Testis (tissue), 2 donors: ENCODE measurements around the gene KCNK7.

ENCODE experiments used
- POLR2A ChIP-seq: fragments of 450-650 bp; IDR thresholded peaks from one replicate; pipeline ENCODE4 v1.6.1; 2017; ENCODE audit warnings: antibody characterized with exemption, mild to moderate bottlenecking, moderate library complexity
- TF ChIP-seq, protein P1 (sequence below), 3 experiments: fragments of 450-650 bp in 2 of 3; fragments of 200-600 bp in 1 of 3; sonication (generic) in 1 of 3; IDR thresholded peaks; one replicate each; pipeline ENCODE4 v1.5.1; 2016 to 2019; ENCODE audit warnings: antibody characterized with exemption in 3 of 3, mild to moderate bottlenecking in 2 of 3, moderate library complexity in 1 of 3

DNA sequence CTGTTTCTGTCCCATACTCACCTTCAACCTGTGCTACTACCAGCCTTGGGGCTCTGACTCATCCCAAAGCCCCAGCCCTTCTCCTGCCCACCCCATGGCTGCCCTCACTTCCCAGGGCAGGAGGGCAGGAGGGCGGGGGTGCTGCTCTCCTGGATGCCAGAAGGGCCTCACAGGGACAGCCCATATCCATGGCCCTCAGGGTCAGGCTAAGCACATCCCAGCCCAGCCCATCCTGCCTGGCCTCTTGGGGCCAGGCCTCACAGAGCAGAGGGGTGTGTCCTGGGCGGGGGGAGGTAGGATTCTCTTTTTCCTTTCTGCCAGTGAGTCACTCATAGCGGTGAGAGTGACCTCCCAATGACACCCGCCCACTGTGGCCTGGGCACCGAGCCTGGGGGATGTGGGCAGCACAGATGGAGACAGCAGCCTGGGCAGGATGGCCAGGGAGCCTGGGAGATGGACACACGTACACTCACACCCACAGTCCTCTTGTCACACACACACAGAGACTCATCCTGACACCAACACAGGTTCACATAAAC is 39.8 kb downstream of the KCNK7 start:
- TF ChIP-seq, protein P1, sequence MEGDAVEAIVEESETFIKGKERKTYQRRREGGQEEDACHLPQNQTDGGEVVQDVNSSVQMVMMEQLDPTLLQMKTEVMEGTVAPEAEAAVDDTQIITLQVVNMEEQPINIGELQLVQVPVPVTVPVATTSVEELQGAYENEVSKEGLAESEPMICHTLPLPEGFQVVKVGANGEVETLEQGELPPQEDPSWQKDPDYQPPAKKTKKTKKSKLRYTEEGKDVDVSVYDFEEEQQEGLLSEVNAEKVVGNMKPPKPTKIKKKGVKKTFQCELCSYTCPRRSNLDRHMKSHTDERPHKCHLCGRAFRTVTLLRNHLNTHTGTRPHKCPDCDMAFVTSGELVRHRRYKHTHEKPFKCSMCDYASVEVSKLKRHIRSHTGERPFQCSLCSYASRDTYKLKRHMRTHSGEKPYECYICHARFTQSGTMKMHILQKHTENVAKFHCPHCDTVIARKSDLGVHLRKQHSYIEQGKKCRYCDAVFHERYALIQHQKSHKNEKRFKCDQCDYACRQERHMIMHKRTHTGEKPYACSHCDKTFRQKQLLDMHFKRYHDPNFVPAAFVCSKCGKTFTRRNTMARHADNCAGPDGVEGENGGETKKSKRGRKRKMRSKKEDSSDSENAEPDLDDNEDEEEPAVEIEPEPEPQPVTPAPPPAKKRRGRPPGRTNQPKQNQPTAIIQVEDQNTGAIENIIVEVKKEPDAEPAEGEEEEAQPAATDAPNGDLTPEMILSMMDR (IDR thresholded peaks at IDR 0.05): no peak
- no peak for TF ChIP-seq POLR2A
